ENCODE measurements around the gene PDSS2. TPM values are rescaled to one million over a fixed set of nuclear protein-coding genes. Genes with fewer than 3 reads are reported as not detected.
A peak's percentile ranks its signal among the peaks of the same experiment; 100 is the strongest.
"Not testable (repeated sequence)": the region's sequence is repeated elsewhere in the genome, so short reads cannot be mapped to it uniquely, and the experiment has no call there.

The PDSS2 gene
- total RNA-seq, 1 donor: 12.5 TPM

- H3K4me3 ChIP-seq (ENCODE audit: low read depth, low read length): no peak overlapping the region
- DNase-seq (ENCODE audit: low read depth): no peak
- TF ChIP-seq CTCF (IDR thresholded peaks at IDR 0.05; ENCODE audit: insufficient read depth, low read depth, low read length): no peak
These were observed 337.3 kb downstream of the PDSS2 start for GRCh38 chr6:107121964-107122495.

GRCh38 chr6:107121266-107121665 is 338.1 kb downstream of the PDSS2 start:
- TF ChIP-seq CTCF (IDR thresholded peaks at IDR 0.05; ENCODE audit: insufficient read depth, low read depth, low read length): no peak
- H3K4me3 ChIP-seq (ENCODE audit: low read depth, low read length): no peak overlapping the region
- no peak for DNase-seq (ENCODE audit: low read depth)

- no peak for DNase-seq (ENCODE audit: low read depth)
- no peak for TF ChIP-seq CTCF (IDR thresholded peaks at IDR 0.05; ENCODE audit: insufficient read depth, low read depth, low read length)
- H3K4me3 ChIP-seq (ENCODE audit: low read depth, low read length): no peak overlapping the region
These were observed 339.0 kb downstream of the PDSS2 start for GRCh38 chr6:107120404-107120803.

- TF ChIP-seq CTCF (IDR thresholded peaks at IDR 0.05; ENCODE audit: insufficient read depth, low read depth, low read length): no peak
- no peak overlapping the region for H3K4me3 ChIP-seq (ENCODE audit: low read depth, low read length)
- DNase-seq (ENCODE audit: low read depth): no peak
These were observed 340.4 kb downstream of the PDSS2 start for GRCh38 chr6:107118976-107119375.

- DNase-seq (ENCODE audit: low read depth); H3K4me3 ChIP-seq (ENCODE audit: low read depth, low read length): not testable (repeated sequence)
These were observed 340.8 kb downstream of the PDSS2 start for GRCh38 chr6:107118540-107118939.

GRCh38 chr6:107116931-107117330 is 342.4 kb downstream of the PDSS2 start:
- DNase-seq (ENCODE audit: low read depth): no peak
- no peak for TF ChIP-seq CTCF (IDR thresholded peaks at IDR 0.05; ENCODE audit: insufficient read depth, low read depth, low read length)

GRCh38 chr6:107116328-107116892 is 343.0 kb downstream of the PDSS2 start:
- peak overlapping the region; percentile 64 for H3K4me3 ChIP-seq (ENCODE audit: low read depth, low read length)
- TF ChIP-seq CTCF (IDR thresholded peaks at IDR 0.05; ENCODE audit: insufficient read depth, low read depth, low read length): no peak
- DNase-seq (ENCODE audit: low read depth): peak; percentile 19

More at GRCh38 chr6:107116931-107117330, 342.4 kb downstream of the PDSS2 start:
- no peak overlapping the region for H3K4me3 ChIP-seq (ENCODE audit: low read depth, low read length)
